Caco-2 (cell line): Measurements from ENCODE around the gene DCAF4. TPM values are rescaled to one million over a fixed set of nuclear protein-coding genes. Genes with fewer than 3 reads are reported as not detected.

Experiments used
- BruUV-seq: library from RNA; stranded (reverse); fragments of 400-500 nt; replicated peaks from 2 replicates; lab custom pipeline; 2021; lab: Mats Ljungman, UMichigan
- CTCF ChIA-PET: fragments of 300-600 bp; sonication (Branson Sonifier 250); formaldehyde crosslinking; loops from one replicate; lab custom pipeline; 2022; ENCODE audit warnings: antibody characterized with exemption; lab: Charles Lee
- POLR2A ChIA-PET: fragments of 300-600 bp; sonication (Branson Sonifier 250); formaldehyde crosslinking; loops from one replicate; lab custom pipeline; 2022; ENCODE audit warnings: antibody characterized with exemption; lab: Charles Lee
- DNase-seq, 2 experiments: peaks; one replicate each; pipeline versions ENCODE4 v3.0.0 to v3.0.0-alpha.2; 2020 to 2022
- H3K27me3 ChIP-seq: replicated peaks from 2 replicates; pipeline ENCODE4 v1.6.0; 2011; ENCODE audit warnings: low read length; ENCODE audit not compliant: control insufficient read depth, insufficient read depth
- H3K36me3 ChIP-seq: 2 replicates; pipeline ENCODE4 v1.5.1; 2011; ENCODE audit warnings: low read length; ENCODE audit not compliant: control insufficient read depth, insufficient read depth
- H3K4me1 ChIP-seq: fragments of 250-450 bp; sonication (Bioruptor Pico); 2 replicates; pipeline ENCODE4 v1.5.1; 2020; ENCODE audit warnings: mild to moderate bottlenecking
- H3K4me3 ChIP-seq: 2 replicates; pipeline ENCODE4 v1.5.1; 2011; ENCODE audit warnings: low read depth, mild to moderate bottlenecking, control low read depth, low read length
- H3K9me3 ChIP-seq: fragments of 250-450 bp; sonication (Bioruptor Pico); 2 replicates; pipeline ENCODE4 v1.5.1; 2020; ENCODE audit warnings: mild to moderate bottlenecking, moderate library complexity
- H3K27ac Mint-ChIP-seq: one replicate; pipeline ENCODE4 v1.8.0; 2022; ENCODE audit warnings: mixed read lengths; ENCODE audit not compliant: unreplicated experiment
- H3K27me3 Mint-ChIP-seq: one replicate; pipeline ENCODE4 v1.8.0; 2022; ENCODE audit warnings: mixed read lengths; ENCODE audit not compliant: insufficient read depth, unreplicated experiment
- H3K36me3 Mint-ChIP-seq: one replicate; pipeline ENCODE4 v1.8.0; 2022; ENCODE audit warnings: mild to moderate bottlenecking, mixed read lengths; ENCODE audit not compliant: insufficient read depth, unreplicated experiment
- H3K4me1 Mint-ChIP-seq: one replicate; pipeline ENCODE4 v1.8.0; 2022; ENCODE audit warnings: low read depth, mixed read lengths; ENCODE audit not compliant: unreplicated experiment
- H3K4me3 Mint-ChIP-seq: one replicate; pipeline ENCODE4 v1.8.0; 2022; ENCODE audit warnings: mild to moderate bottlenecking, moderate library complexity, mixed read lengths; ENCODE audit not compliant: unreplicated experiment
- H3K9me3 Mint-ChIP-seq: one replicate; pipeline ENCODE4 v1.8.0; 2022; ENCODE audit warnings: mixed read lengths; ENCODE audit not compliant: unreplicated experiment
- CTCF ChIP-seq, 2 experiments: fragments of 200-600 bp in 1 of 2; IDR thresholded peaks; 1 replicate in 1 of 2; 2 replicates in 1 of 2; pipeline versions ENCODE4 v1.5.1 to v1.8.0; 2011 to 2022; ENCODE audit warnings: antibody characterized with exemption in 1 of 2, control low read depth in 1 of 2, inconsistent platforms in 1 of 2, low read depth in 1 of 2, low read length in 1 of 2, mild to moderate bottlenecking in 1 of 2, moderate library complexity in 1 of 2; ENCODE audit not compliant: insufficient read depth in 1 of 2, severe bottlenecking in 1 of 2, unreplicated experiment in 1 of 2
- intact Hi-C: fragments of 100-400 bp; cut with micrococcal nuclease; formaldehyde crosslinking; loops from one replicate; pipeline ENCODE4 v1.10.0; 2022; ENCODE audit not compliant: unreplicated experiment
- total RNA-seq: library from RNA; stranded (reverse); gene quantifications from 2 replicates; pipeline ENCODE4 v1.2.3, GENCODE V29; 2022

The DCAF4 gene
- total RNA-seq, 1 experiment from 2014 or later, result 21.1 TPM

GRCh38 chr14:72941286-72941985 lies 15.2 kb downstream of the DCAF4 start:
- no peaks in the 10 kb centered on the region; the same call in 1 of the 2 replicates for H3K36me3 ChIP-seq
- H3K4me1 ChIP-seq, result no peaks in the 10 kb centered on the region
- H3K4me3 ChIP-seq, result no peak overlapping the region
- ChIA-PET POLR2A (interaction anchor here (0.6 kb wide), 1 partner anchor 688 kb away, joined by 3 read pairs; no protein-coding TSS in a partner anchor), CTCF (no interaction called here)
- H3K9me3 Mint-ChIP-seq, result no peaks in the 10 kb centered on the region
- no peak for TF ChIP-seq CTCF (IDR thresholded peaks at IDR 0.05; ENCODE audit: insufficient read depth in 1 of 2, low read depth in 1 of 2, low read length in 1 of 2, severe bottlenecking in 1 of 2, unreplicated experiment in 1 of 2)
- intact Hi-C loops, result no loop called here
- BruUV-seq, result no TSS peak
- no peak for DNase-seq
- no peak overlapping the region for H3K4me3 Mint-ChIP-seq
- no peaks in the 10 kb centered on the region for H3K27me3 ChIP-seq
- peaks cover 33% of the 10 kb centered on the region for H3K36me3 Mint-ChIP-seq
- no peaks in the 10 kb centered on the region for H3K27me3 Mint-ChIP-seq
- no peaks in the 10 kb centered on the region for H3K9me3 ChIP-seq
- H3K27ac Mint-ChIP-seq, result no peak overlapping the region
- H3K4me1 Mint-ChIP-seq, result no peaks in the 10 kb centered on the region

GRCh38 chr14:72942934-72943333 lies 16.7 kb downstream of the DCAF4 start:
- Histone ChIP-seq H3K4me3 (no peak overlapping the region), H3K4me1 (no peaks in the 10 kb centered on the region), H3K9me3 (no peaks in the 10 kb centered on the region), H3K27me3 (no peaks in the 10 kb centered on the region), H3K36me3 (no peaks in the 10 kb centered on the region; the same call in 1 of the 2 replicates)
- intact Hi-C loops, result no loop called here
- ChIA-PET CTCF (no interaction called here), POLR2A (no interaction called here)
- H3K4me3 Mint-ChIP-seq, result no peak overlapping the region
- H3K9me3 Mint-ChIP-seq, result no peaks in the 10 kb centered on the region
- no peak overlapping the region for H3K27ac Mint-ChIP-seq
- H3K36me3 Mint-ChIP-seq, result peaks cover 25% of the 10 kb centered on the region
- no peaks in the 10 kb centered on the region for H3K27me3 Mint-ChIP-seq
- no peaks in the 10 kb centered on the region for H3K4me1 Mint-ChIP-seq
- DNase-seq, result no peak
- no TSS peak for BruUV-seq
- no peak for TF ChIP-seq CTCF (IDR thresholded peaks at IDR 0.05; ENCODE audit: insufficient read depth in 1 of 2, low read depth in 1 of 2, low read length in 1 of 2, severe bottlenecking in 1 of 2, unreplicated experiment in 1 of 2)

- Mint-ChIP-seq H3K9me3 (no peaks in the 10 kb centered on the region), H3K36me3 (peaks cover 25% of the 10 kb centered on the region), H3K4me1 (no peaks in the 10 kb centered on the region), H3K27me3 (no peaks in the 10 kb centered on the region), H3K27ac (no peak overlapping the region), H3K4me3 (no peak overlapping the region)
- Histone ChIP-seq H3K9me3 (no peaks in the 10 kb centered on the region), H3K27me3 (no peaks in the 10 kb centered on the region), H3K36me3 (no peaks in the 10 kb centered on the region; the same call in 1 of the 2 replicates), H3K4me3 (no peak overlapping the region), H3K4me1 (no peaks in the 10 kb centered on the region)
- no peak for DNase-seq
- ChIA-PET CTCF (no interaction called here), POLR2A (no interaction called here)
- intact Hi-C loops, result no loop called here
- no TSS peak for BruUV-seq
- TF ChIP-seq CTCF (IDR thresholded peaks at IDR 0.05; ENCODE audit: insufficient read depth in 1 of 2, low read depth in 1 of 2, low read length in 1 of 2, severe bottlenecking in 1 of 2, unreplicated experiment in 1 of 2), result no peak
Measured at GRCh38 chr14:72943876-72944430, 17.7 kb downstream of the DCAF4 start.
